Skeletal muscle tissue (tissue), 4 donors: Measurements from ENCODE around the gene ABCC12. TPM values are rescaled to one million over a fixed set of nuclear protein-coding genes. Genes with fewer than 3 reads are reported as not detected.

Experiments
- H3K27ac ChIP-seq: one replicate; pipeline ENCODE4 v1.7.0; 2013; ENCODE audit warnings: mild to moderate bottlenecking, low read depth, low read length, inconsistent platforms
- H3K27me3 ChIP-seq, 3 donors: one replicate each; pipeline ENCODE4 v1.7.0; 2013; ENCODE audit warnings: low read length in 3 of 3; ENCODE audit not compliant: control insufficient read depth in 3 of 3, insufficient read depth in 3 of 3
- H3K36me3 ChIP-seq, 3 donors: one replicate each; pipeline ENCODE4 v1.7.0; 2013; ENCODE audit warnings: low read length in 3 of 3; ENCODE audit not compliant: control insufficient read depth in 3 of 3, insufficient read depth in 3 of 3
- H3K4me1 ChIP-seq, 3 donors: one replicate each; pipeline ENCODE4 v1.7.0; 2013; ENCODE audit warnings: low read length in 3 of 3, mild to moderate bottlenecking in 3 of 3; ENCODE audit not compliant: control insufficient read depth in 3 of 3, insufficient read depth in 3 of 3
- H3K4me3 ChIP-seq, 3 donors: one replicate each; pipeline ENCODE4 v1.7.0; 2013; ENCODE audit warnings: low read length in 3 of 3
- H3K9ac ChIP-seq, 3 donors: one replicate each; pipeline ENCODE4 v1.7.0; 2013; ENCODE audit warnings: low read length in 3 of 3, mild to moderate bottlenecking in 3 of 3, moderate library complexity in 2 of 3, low read depth in 1 of 3
- H3K9me3 ChIP-seq, 3 donors: one replicate each; pipeline ENCODE4 v1.7.0; 2013; ENCODE audit warnings: low read length in 3 of 3; ENCODE audit not compliant: control insufficient read depth in 3 of 3
- total RNA-seq: library from RNA; depleted of rRNA; stranded (reverse); fragments of >200 nt; gene quantifications from one replicate; pipeline ENCODE4 v1.2.3, GENCODE V29; 2014
- donor health status: Osteomylitis.

Gene ABCC12
- total RNA-seq, 1 donor from 2014 or later, result not detected

- H3K9ac ChIP-seq, result no peak overlapping the region
- H3K9me3 ChIP-seq, result no peaks in the 10 kb centered on the region
- H3K36me3 ChIP-seq, result no peaks in the 10 kb centered on the region
- H3K27ac ChIP-seq, result no peak overlapping the region
- H3K4me3 ChIP-seq, result no peak overlapping the region
- H3K27me3 ChIP-seq, result no peaks in the 10 kb centered on the region
- peaks cover 0 to 4% (median 3%) of the 10 kb centered on the region in 3 donors for H3K4me1 ChIP-seq
Observed at GRCh38 chr16:48165961-48166578, 10.3 kb upstream of the ABCC12 start.

GRCh38 chr16:48164907-48165715 lies 9.3 kb upstream of the ABCC12 start:
- no peak overlapping the region for H3K9ac ChIP-seq

GRCh38 chr16:48162839-48163410 lies 7.1 kb upstream of the ABCC12 start:
- Histone ChIP-seq H3K36me3 (no peaks in the 10 kb centered on the region), H3K9ac (no peak overlapping the region), H3K4me3 (no peak overlapping the region), H3K27ac (no peak overlapping the region), H3K4me1 (peaks cover 0 to 4% (median 3%) of the 10 kb centered on the region in 3 donors), H3K9me3 (no peaks in the 10 kb centered on the region), H3K27me3 (no peaks in the 10 kb centered on the region)

More at GRCh38 chr16:48164907-48165715, 9.3 kb upstream of the ABCC12 start:
- Histone ChIP-seq H3K27me3 (no peaks in the 10 kb centered on the region), H3K36me3 (no peaks in the 10 kb centered on the region), H3K4me3 (no peak overlapping the region), H3K9me3 (no peaks in the 10 kb centered on the region), H3K4me1 (peaks cover 0 to 4% (median 3%) of the 10 kb centered on the region in 3 donors), H3K27ac (no peak overlapping the region)

- Histone ChIP-seq H3K4me3 (no peak overlapping the region), H3K9ac (no peak overlapping the region), H3K9me3 (no peaks in the 10 kb centered on the region), H3K4me1 (peaks cover 0 to 4% (median 3%) of the 10 kb centered on the region in 3 donors), H3K36me3 (no peaks in the 10 kb centered on the region), H3K27me3 (no peaks in the 10 kb centered on the region), H3K27ac (no peak overlapping the region)
Observed at GRCh38 chr16:48161906-48162305, 6.1 kb upstream of the ABCC12 start.

GRCh38 chr16:48160575-48160974 lies 4.8 kb upstream of the ABCC12 start:
- Histone ChIP-seq H3K27ac (no peak overlapping the region), H3K9me3 (no peaks in the 10 kb centered on the region), H3K4me3 (no peak overlapping the region), H3K36me3 (no peaks in the 10 kb centered on the region), H3K27me3 (no peaks in the 10 kb centered on the region), H3K9ac (no peak overlapping the region), H3K4me1 (peaks cover 6 to 12% (median 6%) of the 10 kb centered on the region in 3 donors)

- Histone ChIP-seq H3K9me3 (no peaks in the 10 kb centered on the region), H3K36me3 (no peaks in the 10 kb centered on the region), H3K27me3 (no peaks in the 10 kb centered on the region), H3K27ac (no peak overlapping the region), H3K4me3 (no peak overlapping the region), H3K4me1 (peaks cover 6 to 15% (median 7%) of the 10 kb centered on the region in 3 donors), H3K9ac (no peak overlapping the region)
Observed at GRCh38 chr16:48158296-48158695, 2.5 kb upstream of the ABCC12 start.

GRCh38 chr16:48157794-48158193 lies 2.0 kb upstream of the ABCC12 start:
- no peaks in the 10 kb centered on the region for H3K9me3 ChIP-seq
- peaks cover 6 to 15% (median 7%) of the 10 kb centered on the region in 3 donors for H3K4me1 ChIP-seq
- H3K9ac ChIP-seq, result no peak overlapping the region
- no peak overlapping the region for H3K27ac ChIP-seq
- no peaks in the 10 kb centered on the region for H3K27me3 ChIP-seq
- H3K36me3 ChIP-seq, result no peaks in the 10 kb centered on the region
- H3K4me3 ChIP-seq, result no peak overlapping the region

GRCh38 chr16:48157302-48157701 lies 1.5 kb upstream of the ABCC12 start:
- H3K27ac ChIP-seq, result no peak overlapping the region
- no peak overlapping the region for H3K9ac ChIP-seq
- no peak overlapping the region for H3K4me3 ChIP-seq
- no peaks in the 10 kb centered on the region for H3K27me3 ChIP-seq
- H3K9me3 ChIP-seq, result no peaks in the 10 kb centered on the region
- no peaks in the 10 kb centered on the region for H3K36me3 ChIP-seq
- H3K4me1 ChIP-seq, result peaks cover 6 to 15% (median 7%) of the 10 kb centered on the region in 3 donors

GRCh38 chr16:48156790-48157209 lies 1.0 kb upstream of the ABCC12 start:
- Histone ChIP-seq H3K9me3 (no peaks in the 10 kb centered on the region), H3K9ac (peak overlapping the region in 1 of 3 donors; percentile 33), H3K4me3 (peak overlapping the region in 2 of 3 donors; percentile 31 to 41), H3K27me3 (no peaks in the 10 kb centered on the region), H3K27ac (no peak overlapping the region), H3K4me1 (peaks cover 6 to 15% (median 7%) of the 10 kb centered on the region in 3 donors), H3K36me3 (no peaks in the 10 kb centered on the region)

- Histone ChIP-seq H3K9me3 (peaks cover 0 to 5% (median 0%) of the 10 kb centered on the region in 3 donors), H3K4me3 (no peak overlapping the region), H3K27me3 (no peaks in the 10 kb centered on the region), H3K36me3 (no peaks in the 10 kb centered on the region), H3K27ac (no peak overlapping the region), H3K9ac (no peak overlapping the region), H3K4me1 (peaks cover 6 to 15% (median 7%) of the 10 kb centered on the region in 3 donors)
Observed at GRCh38 chr16:48153774-48154173, 2.0 kb downstream of the ABCC12 start.
